Measurements from ENCODE around the gene DNAH10.

GRCh38 chr12:123916729-123917128, 154.6 kb downstream of the DNAH10 start:
- TF ChIP-seq ATF3 (CRISPR knock-in tag; conservative IDR thresholded peaks at IDR 0.05) (no peak), ELF4 (CRISPR knock-in tag; IDR thresholded peaks at IDR 0.05; ENCODE audit: low read depth) (no peak), HMGXB4 (CRISPR knock-in tag; IDR thresholded peaks at IDR 0.05) (no peak), E2F5 (CRISPR knock-in tag; IDR thresholded peaks at IDR 0.05) (no peak), ZNF121 (CRISPR knock-in tag; IDR thresholded peaks at IDR 0.05) (no peak), SP1 (CRISPR knock-in tag; conservative IDR thresholded peaks at IDR 0.05) (no peak), ATF1 (CRISPR knock-in tag; IDR thresholded peaks at IDR 0.05) (no peak), ESRRA (CRISPR knock-in tag; IDR thresholded peaks at IDR 0.05; ENCODE audit: borderline replicate concordance) (no peak)
- TF ChIP-seq, protein P1, sequence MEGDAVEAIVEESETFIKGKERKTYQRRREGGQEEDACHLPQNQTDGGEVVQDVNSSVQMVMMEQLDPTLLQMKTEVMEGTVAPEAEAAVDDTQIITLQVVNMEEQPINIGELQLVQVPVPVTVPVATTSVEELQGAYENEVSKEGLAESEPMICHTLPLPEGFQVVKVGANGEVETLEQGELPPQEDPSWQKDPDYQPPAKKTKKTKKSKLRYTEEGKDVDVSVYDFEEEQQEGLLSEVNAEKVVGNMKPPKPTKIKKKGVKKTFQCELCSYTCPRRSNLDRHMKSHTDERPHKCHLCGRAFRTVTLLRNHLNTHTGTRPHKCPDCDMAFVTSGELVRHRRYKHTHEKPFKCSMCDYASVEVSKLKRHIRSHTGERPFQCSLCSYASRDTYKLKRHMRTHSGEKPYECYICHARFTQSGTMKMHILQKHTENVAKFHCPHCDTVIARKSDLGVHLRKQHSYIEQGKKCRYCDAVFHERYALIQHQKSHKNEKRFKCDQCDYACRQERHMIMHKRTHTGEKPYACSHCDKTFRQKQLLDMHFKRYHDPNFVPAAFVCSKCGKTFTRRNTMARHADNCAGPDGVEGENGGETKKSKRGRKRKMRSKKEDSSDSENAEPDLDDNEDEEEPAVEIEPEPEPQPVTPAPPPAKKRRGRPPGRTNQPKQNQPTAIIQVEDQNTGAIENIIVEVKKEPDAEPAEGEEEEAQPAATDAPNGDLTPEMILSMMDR (IDR thresholded peaks at IDR 0.05) = no peak
